Epithelial cell of proximal tubule (primary cell): ENCODE results near the gene DAB2IP. TPM values are rescaled to one million over a fixed set of nuclear protein-coding genes. Genes with fewer than 3 reads are reported as not detected.

Experiments used
- DNase-seq: peaks from one replicate; pipeline ENCODE4 v3.0.0-alpha.2; 2011; ENCODE audit warnings: low read depth
- H3K4me3 ChIP-seq: 2 replicates; pipeline ENCODE4 v1.5.1; 2011; ENCODE audit warnings: low read depth, mild to moderate bottlenecking, low read length
- CTCF ChIP-seq: conservative IDR thresholded peaks from 2 replicates; pipeline ENCODE4 v1.5.1; 2012; ENCODE audit warnings: low read depth, mild to moderate bottlenecking, low read length
- total RNA-seq: library from RNA; depleted of rRNA; stranded (reverse); fragments of >200 nt; gene quantifications from 2 replicates; pipeline ENCODE4 v1.2.3, GENCODE V29; 2015

The DAB2IP gene
- total RNA-seq, 1 donor from 2014 or later: 23.8 TPM

GRCh38 chr9:121769939-121770338 is 118.5 kb downstream of the DAB2IP start:
- DNase-seq: no peak
- TF ChIP-seq CTCF: no peak
- H3K4me3 ChIP-seq: no peak overlapping the region

- no peak for DNase-seq
- no peak for TF ChIP-seq CTCF
- no peak overlapping the region for H3K4me3 ChIP-seq
Measured at GRCh38 chr9:121770415-121771273, 119.2 kb downstream of the DAB2IP start.

- TF ChIP-seq CTCF: no peak
- no peak for DNase-seq
- no peak overlapping the region for H3K4me3 ChIP-seq
Measured at GRCh38 chr9:121771418-121771817, 120.0 kb downstream of the DAB2IP start.

- no peak overlapping the region for H3K4me3 ChIP-seq
- TF ChIP-seq CTCF: no peak
- no peak for DNase-seq
Measured at GRCh38 chr9:121771851-121772599, 120.6 kb downstream of the DAB2IP start.

GRCh38 chr9:121772600-121773285 is 121.3 kb downstream of the DAB2IP start:
- no peak overlapping the region for H3K4me3 ChIP-seq
- no peak for DNase-seq
- no peak for TF ChIP-seq CTCF

- TF ChIP-seq CTCF: no peak
- H3K4me3 ChIP-seq: no peak overlapping the region
- no peak for DNase-seq
Measured at GRCh38 chr9:121773286-121773953, 122.0 kb downstream of the DAB2IP start.
